ENCODE results near the gene LLGL1.
"Not testable (repeated sequence)": the region's sequence is repeated elsewhere in the genome, so short reads cannot be mapped to it uniquely, and the experiment has no call there.

The LLGL1 gene

DNA sequence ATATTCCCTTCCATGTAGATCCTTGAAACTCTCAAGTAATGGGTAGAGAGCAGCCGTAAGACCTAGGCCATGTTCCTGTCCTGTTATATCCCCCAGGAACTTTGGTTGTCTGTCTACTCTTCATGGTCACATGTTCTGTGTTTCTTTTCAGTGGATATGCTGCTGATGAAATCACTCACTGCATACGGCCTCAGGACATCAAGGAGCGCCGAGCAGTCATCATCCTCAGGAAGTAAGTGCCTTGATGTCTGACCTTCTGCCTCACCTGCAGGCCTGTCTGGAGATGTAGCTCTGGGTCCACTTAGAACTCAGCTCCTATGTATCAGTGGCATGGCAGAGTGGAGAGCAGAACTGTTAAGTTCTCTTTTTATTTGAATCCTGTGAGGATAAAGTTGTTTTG, 30.6 kb upstream of the LLGL1 start:
- no peak for DNase-seq

DNA sequence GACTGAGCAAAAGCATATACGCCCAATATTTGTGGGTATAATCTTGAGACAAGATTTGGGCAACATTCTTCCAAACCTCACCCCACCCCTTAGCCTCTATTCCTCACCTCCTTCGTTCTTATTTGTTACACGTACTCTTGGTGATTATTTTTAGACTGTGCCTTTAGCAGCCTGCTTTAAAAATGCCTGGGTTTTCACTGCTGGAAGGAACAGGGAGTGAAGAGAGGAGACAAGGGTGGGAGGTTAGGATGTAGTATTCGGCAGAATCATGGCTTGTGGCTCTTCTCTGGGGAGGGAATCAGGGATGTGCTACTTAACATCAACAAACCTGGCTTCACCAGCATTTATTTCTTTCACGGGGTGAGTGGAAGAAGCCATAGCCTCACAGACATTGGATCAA, 30.2 kb upstream of the LLGL1 start:
- DNase-seq = no peak

DNA sequence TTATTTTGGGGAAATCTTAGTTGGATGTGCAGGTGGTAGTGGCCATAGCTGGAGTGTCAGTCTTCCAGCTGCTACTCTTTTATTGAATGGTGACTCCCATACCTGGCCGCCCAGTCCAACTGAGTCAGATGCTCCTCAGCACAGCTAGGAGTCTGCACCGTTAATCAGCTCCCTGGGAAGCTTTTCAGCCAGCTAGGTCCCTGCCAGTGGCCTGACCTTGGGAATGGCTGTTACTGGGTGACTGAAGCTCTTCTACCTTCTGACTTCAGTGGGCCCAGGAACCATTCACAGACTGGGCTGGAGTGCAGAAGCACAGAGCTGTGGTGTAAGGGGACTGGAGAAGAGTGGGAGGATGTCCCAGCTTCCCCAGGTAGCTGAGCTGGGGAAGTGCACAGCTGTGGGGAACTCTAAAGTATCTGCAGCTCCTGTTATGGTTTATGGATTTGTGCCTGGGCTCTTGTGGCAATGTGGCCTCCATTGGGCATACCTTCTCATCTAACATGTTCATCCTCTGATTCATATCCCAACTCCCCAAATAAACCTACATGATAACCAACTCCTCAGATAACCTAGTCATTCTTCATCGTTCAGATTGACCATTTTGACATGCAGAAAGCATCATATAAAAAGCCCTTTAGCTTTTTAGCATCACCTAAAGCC, 27.8 kb upstream of the LLGL1 start:
- DNase-seq = no peak

DNA sequence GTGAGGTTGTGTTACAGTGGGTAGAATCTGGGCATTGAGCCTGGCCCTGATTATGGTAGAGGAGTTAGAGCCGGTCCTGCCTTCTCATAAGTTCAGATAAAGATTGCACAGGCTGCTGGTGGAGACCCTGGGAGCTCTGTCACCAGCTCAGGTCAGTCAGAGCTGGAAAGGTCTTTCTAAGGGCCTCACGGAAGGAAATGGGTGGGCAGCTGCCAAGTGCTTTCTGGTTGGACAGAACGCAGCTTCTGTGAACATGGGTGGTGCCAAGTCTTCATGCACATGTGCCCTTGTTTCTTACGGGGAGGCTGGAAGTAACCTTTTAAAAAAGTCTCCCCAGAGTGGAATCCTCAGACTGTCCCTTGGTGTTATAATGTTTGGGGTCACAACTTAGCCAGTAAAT, 26.9 kb upstream of the LLGL1 start:
- DNase-seq = no peak

DNA sequence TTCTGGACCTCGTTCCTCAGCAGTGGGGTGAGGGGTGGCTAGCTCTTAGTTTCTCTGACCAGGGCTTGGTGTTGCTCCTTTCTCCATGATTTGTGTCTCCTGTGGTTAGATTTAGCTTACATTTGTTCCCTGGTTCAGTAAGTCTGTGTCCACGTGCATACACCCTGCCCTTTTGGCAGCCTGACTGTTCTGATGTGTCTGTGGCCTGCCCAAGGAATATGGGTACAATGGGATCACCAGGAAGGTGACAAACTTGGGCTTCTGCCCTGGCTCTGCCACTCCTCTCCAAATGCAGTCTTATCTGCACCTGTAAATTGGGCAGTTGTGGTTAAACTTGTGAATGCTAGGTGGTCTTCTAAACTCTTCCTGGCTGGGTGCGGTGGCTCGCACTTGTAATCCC, 24.3 kb upstream of the LLGL1 start:
- DNase-seq = no peak

DNA sequence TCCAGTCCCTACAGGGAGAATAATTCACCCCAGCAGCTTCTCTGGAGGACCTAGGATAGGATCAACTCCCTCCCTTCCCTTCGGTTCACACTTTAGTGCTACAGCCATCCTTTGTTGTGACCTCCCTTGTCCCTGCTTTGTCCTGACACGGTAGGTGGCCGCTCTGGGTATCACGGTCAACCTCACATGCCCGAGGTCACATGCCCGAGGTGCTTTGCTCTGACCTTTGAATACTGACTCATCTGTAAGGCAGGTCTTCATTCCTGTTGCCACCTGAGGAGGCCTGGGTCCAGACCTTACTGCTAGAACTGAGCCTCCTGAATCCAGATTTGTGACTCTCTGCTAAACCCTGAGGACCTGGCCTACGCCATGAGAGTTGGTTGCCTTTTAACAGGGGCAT, 22.1 kb upstream of the LLGL1 start:
- DNase-seq = no peak

DNA sequence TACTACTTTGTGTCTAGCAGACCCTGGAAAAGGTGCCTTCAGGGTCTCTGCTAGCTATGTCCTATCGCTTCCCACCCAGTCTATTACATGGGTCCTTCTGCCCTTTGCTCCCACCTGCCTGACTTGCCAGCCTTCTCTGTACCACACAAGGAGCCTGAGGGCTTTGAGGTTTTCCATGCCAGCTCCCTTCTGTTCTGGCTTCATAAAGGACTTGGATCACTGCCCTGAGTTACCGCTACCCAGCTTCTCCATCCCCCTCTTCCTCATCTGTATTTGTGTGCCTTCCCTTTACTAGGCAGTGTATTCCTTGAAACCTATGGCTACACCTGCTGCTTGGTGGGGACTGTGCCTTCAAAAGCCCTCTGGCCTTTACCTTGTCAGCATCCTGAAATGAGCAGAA, 19.6 kb upstream of the LLGL1 start:
- no peak for DNase-seq

DNA sequence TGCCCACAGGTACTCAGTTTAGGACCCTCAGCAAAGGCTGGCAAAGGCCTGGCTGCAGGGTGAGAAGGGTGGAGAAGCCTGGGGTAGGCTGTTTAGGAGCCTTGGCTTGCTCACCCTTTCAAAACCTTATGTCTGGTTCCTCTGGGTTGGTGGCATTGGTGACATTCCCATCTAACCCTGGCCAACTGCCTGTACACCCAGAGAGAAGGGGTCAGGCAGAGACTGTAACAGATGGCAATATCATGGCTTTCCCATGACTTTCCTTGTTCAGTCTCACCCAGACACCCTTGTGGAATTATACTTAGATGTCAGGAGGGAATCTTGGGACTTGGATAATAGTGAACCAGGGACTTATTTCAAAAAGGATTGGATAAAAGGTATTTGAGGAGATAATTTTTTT, 18.5 kb upstream of the LLGL1 start:
- no peak for DNase-seq

DNA sequence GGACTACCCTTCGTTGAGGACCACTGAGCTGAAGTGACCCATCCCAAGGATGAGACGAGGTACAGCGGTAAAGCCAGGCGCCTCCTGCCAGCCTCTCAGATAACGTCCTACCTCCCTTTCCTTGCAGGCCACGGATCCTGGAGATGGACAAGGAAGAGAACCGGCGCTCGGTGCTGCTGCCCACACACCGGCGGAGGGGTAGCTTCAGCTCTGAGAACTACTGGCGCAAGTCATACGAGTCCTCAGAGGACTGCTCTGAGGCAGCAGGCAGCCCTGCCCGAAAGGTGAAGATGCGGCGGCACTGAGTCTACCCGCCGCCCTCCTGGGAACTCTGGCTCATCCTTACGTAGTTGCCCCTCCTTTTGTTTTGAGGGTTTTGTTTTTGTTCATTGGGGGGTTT, 17.3 kb upstream of the LLGL1 start:
- DNase-seq = no peak

DNA sequence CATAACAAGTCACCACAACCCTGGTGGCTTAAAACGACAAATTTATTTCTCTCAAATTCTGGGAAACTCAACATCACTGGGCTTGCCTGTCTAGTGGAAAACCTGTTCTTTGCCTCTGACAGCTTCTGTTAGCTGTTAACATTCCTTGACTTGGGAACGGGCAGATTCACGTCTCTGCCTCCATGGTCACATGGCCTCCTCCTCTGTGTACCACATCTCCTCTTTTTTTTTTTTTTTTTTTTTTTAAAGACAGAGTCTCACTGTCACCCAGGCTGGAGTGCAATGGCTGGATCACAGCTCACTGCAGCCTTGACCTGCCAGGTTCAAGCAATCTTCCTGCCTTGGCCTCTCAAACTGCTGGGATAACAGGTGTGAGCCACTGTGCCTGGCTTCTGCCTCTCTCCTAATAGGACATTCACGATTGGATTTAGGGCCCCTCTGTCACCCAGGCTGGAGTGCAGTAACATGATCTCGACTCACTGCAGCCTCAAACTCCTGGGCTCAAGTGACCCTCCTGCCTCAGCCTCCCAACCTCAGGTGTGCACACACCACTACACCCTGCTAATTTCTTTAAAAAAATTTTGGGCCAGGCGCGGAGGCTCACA, 11.7 kb upstream of the LLGL1 start:
- no peak for DNase-seq

DNA sequence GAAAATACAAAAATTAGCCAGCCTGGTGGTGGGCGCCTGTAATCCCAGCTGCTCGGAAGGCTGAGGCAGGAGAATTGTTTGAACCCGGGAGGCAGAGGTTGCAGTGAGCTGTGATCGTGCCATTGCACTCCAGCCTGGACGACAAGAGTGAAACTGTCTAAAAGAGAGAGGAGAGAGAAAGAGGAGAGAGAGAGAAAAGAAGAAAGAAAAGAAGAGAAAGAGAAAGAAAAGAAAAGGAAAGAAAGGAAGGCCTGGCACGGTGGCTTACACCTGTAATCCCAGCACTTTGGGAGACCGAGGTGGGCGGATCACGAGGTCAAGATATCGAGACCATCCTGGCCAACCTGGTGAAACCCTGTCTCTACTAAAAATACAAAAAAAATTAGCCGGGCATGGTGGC, 8.5 kb upstream of the LLGL1 start:
- DNase-seq = not testable (repeated sequence)

DNA sequence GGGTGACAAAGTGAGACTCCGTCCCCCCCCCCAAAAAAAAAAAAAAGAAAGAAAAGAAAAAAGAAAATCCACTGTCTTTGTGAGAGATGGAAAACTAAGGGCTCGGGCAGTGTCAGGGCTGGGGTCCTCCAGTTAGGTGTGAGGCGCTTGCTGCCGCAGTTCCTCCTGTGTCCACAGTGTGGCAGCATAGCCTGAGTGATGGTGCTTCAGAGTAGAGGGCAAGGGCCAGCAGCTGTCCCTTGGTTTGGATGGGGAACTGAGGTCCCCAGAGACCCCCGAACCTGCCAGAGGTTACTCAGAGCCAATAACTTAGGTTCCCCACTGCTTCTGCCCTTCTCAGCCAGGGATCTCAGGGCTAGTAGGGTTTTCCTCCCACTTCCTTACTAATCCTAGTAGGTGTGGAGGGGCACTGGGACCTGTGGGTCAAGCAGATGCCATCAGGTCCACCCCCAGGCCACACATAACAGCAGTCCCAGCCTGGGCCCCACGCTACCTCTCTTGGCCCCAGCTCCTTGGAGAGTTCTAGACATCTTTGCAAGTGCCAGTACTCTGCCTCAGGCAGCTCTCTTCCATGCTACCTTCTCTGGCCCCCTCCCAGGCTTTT, 7.9 kb upstream of the LLGL1 start:
- DNase-seq = peak; percentile 65 to 69

DNA sequence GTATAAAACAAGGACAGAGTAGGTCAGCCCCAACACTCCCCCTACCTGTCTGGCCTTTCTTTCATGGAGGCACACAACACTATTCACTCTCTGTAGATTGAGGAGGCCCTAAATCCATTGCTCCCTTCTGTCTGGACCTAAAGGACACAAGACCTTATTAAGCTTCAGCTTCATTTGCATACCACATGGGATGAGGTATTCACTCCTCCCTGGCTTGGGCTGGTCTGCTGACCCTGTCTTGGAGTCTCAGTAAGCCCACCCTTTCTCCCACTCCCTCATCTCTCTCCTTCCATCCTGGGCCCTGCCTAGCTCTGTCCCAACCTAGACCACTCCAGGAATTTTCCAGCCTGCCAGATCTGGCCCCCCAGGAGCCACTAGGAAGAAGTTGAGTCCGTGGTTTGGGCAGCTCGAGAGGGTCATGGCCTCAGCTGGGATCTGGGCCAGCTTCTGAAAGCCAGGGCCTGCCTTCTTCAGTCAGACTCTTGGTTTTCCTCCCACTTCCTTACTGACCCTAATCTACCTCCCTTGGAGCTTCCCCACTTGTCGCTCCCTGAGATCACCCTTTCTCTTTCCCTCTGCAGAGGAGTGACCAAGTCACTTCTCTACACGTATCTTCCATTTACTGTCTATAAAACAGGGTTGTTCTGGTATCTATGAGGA, 6.5 kb upstream of the LLGL1 start:
- no peak for DNase-seq

DNA sequence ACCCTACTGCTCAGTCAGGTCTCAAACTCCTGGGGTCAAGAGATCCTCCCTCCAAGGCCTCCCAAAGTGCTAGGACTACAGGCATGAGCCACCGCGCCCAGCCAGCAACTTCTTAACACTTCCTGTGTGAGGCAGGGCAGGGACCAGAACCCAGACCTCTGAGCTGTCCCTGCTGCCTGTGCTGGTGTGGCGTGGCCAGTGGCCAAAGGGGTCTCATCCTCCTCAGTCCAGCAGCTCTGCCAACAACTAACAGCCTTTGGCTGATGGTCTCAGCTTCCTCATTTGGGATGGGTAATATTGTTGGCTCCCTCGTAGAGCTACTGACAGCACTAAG, 1.4 kb upstream of the LLGL1 start:
- no peak for DNase-seq

DNA sequence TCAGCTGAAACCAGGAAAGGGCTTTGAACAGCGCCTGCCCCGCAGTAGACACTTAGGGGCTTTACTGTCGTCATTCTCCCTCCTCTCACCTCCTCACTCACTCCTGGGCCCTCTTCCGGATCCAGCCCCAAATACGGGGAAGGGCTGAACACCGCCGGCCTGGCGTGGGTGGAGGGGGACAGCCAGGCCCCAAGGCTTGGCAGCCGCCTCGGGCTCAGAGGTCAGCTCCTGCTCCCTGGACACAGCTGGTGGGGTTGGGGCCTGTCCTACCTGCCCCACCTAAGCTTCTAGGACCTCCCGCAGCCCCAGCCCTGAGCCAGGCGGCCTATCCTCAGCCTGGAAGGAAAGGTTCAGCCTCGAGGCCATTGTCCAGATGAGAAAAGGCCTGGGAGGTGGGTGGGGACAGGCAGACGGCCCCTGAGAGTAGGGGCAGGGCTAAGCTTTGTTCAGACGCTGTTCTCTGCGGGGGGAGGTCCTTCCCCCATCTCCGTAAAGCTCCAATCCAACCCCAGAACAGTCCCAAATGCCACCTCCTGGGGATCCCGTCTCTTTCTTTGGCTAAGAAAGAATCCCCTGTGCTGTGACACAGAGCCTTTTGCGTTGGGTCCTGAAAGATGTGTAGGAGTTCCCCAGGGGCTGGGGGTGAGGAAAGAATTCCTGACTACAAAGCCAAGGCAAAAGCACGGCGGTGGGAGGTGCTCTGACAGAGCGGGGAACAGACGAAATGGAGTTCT, 881 bp upstream of the LLGL1 start:
- DNase-seq = no peak

DNA sequence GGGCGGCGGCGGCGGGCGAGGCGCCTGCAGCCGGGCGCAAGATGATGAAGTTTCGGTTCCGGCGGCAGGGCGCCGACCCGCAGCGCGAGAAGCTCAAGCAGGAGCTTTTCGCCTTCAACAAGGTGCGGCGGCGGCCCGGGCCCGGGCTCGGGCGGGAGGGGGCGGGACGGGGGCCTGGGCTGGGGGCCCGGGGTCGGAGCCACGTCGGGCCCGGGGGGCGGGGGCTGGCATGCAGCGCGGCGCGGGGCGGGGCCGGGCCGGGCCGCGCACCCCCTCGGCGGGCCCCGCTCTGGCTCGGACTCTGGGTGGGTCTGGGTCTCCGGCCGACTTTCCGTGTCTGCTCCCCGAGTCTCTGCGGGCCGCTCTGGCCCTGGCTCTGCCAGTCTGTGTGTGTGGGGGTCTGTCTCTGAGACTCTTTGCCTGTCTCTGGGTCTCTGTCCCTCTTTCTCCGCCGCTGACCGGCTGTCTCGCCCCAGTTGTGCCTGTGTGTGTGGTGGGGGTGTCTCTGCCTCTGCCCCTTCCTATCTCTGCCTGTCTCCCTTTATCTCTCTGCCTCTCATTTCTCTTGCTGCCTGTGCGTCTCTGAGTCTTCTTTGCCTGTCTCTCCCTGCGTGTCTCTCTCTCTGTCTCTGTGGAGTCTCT, 328 bp downstream of the LLGL1 start:
- DNase-seq = no peak

DNA sequence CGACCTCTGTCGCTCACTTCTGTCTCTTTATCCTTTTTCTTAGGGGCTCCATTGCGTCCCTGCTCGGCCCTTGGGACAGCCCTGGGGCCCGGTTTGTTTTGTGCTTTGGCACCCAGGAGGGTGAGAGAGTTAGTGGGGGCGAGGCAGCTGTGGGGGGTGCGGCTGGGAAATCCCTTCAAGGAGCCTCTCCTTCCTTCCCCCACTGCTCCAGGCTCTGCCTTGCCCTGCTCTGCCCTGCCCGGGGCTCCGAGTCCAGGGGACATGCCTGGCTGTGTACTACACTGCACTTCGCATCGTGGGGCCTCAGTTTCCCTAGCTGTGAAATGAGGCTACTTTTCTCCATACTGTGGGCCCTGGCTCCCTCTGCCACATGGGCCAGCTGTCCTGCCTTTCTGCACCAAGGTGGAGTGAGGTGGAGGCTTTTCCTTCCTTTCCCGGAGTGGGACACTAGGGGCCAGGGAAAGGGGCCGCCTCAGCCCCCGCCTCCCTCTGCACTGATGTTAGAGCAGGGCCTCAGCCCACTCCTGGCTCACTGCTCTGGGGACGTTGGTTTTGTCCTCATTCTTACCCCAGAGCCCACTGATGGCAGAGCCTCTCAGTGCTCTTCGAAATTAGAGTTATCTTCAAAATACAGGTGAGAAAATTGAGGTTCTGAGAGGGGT, 980 bp downstream of the LLGL1 start:
- no peak for DNase-seq

DNA sequence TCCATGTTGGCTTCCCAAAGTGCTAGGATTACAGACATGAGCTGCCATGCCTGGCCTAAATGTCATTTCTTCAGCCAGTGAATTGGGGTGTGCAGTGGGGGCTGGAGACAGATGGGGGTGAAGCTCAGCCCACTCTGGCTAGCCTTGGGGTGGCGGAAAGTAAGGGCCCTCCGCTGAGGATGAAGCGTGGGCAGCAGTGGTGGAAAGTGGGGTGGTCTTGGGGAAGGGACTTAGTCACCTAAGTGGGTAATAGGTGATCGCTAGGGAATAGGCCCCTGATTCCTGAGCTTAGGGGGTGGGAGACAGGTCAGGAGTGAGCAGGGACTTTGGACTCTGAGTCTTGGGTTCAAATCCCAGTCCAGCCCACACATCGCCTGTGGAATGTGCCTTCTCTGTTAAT, 2.2 kb downstream of the LLGL1 start:
- no peak for DNase-seq

DNA sequence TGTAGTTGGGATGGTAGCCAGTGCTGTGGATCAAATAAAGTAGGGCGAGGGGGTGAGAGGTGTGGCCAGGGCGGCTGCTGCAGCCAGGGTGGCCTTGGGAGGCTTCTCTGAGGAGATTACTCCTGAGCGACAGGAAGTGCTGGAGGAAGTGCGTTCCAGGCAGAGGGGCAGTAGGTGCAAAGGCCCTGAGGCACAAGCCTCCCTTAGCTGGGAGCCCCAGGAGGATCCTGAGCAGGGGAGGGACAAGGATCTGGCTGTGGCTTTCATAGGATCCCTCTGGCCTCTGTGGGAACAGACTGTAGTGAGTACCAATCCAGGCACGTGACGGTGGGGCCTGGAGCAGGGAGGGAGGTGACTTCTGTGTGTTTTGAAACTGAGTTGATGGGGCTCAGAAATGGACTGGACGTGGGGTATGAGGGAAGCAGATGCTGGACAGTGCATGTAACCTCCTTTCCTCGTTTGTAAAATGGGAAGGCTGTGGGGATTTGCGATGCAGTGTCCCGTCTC, 2.8 kb downstream of the LLGL1 start:
- no peak for DNase-seq

DNA sequence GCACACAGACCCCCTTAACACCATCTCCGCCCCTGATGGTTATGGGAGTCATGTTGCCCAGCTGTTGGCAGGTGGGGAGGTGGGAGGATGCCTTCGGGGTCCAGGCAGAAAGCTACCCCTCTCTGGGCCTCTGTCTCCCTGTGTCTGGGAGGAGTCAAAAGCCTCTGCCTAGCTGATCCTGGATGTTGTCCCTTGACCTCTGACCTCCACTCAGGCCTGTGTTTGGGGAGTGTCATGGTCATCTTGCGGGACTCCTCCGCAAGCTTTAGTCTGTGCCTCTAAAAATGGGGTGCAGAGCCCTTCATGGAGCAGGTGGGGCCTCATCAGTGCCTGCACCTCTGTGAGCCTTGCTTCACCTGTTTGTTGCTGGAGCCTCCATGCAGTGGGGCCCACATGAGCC, 3.8 kb downstream of the LLGL1 start:
- DNase-seq = no peak

DNA sequence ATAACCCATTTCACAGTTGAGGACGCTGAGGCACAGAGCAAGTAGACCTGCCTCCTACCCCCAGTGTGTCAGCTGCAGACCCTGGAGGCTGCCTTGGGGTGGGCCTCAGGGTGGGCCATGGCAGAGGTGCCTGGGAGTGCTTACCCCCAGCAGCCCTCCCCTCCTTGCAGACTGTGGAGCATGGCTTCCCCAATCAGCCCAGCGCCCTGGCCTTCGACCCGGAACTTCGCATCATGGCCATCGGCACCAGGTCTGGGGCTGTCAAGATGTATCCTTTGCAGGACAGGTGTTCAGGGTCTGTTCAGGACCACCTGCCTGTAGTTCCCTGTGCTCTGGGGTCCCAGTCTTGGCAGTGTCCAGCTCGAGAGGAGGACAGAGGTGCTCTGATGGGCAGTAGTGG, 4.3 kb downstream of the LLGL1 start:
- DNase-seq = no peak
